Suppressor macrophage treated with lipopolysaccharide for 1 hour (primary cell): Measurements from ENCODE around the gene CNPY2.
"Not testable (repeated sequence)": the region's sequence is repeated elsewhere in the genome, so short reads cannot be mapped to it uniquely, and the experiment has no call there.

Experiments used
- DNase-seq, 3 donors: peaks; one replicate each; pipeline ENCODE4 v3.0.0-alpha.2; 2020 to 2022

Gene CNPY2

GRCh38 chr12:56297400-56297799, 18.4 kb downstream of the CNPY2 start:
- no peak for DNase-seq

- peak in 2 of 3 donors; percentile 17 to 26 for DNase-seq
Observed at GRCh38 chr12:56296295-56296694, 19.5 kb downstream of the CNPY2 start.

DNA sequence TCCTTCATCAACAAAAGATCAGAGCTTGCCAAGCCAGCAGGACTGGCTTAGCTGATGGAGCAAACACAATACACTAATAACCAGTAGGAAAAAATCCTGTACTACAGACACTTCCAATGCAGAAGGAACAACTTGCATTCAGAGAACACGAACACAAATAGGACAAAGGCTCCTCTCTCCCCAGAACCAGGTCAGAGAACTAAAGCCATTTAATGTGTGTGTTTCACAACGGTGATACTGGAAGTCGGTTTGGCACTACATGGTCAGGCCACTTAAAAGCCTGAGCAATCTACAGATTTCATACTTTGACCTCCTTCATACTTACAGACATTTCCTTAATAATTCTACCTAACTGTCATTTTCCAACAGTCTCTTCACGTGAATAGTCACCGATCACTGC, 22.0 kb downstream of the CNPY2 start:
- DNase-seq: no peak

DNA sequence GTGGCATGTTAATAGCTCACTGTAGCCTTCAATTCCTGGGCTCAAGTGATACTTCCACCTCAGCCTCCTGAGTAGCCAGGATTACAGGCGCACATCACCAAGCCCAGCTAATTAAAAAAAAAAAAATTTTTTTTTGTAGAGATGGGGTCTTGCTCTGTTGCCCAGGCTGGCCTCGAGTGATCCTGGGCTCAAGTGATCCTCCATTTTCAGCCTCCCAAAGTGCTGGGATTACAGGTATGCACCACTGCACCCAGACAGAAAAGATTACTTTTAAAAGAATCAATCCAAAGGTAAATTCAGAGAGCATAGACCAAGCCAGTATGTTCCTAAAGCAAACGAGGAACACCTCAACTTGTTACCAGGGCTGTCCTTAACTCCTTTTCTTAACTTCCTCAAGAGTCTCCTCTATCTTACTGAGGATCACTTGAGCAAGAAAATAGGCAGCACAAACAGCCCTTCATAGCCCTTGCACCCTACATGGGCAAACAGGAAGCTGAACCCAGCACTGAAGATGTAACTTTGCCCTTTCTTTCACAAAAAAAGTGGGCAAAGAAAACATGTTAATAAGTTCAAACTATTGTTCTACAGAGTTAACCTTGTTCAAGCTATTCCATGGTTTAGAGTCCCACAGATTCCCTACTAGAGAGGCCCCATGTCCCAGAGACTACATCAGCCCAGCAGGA, 26.9 kb downstream of the CNPY2 start:
- DNase-seq: peak in 1 of 3 donors; percentile 32

DNA sequence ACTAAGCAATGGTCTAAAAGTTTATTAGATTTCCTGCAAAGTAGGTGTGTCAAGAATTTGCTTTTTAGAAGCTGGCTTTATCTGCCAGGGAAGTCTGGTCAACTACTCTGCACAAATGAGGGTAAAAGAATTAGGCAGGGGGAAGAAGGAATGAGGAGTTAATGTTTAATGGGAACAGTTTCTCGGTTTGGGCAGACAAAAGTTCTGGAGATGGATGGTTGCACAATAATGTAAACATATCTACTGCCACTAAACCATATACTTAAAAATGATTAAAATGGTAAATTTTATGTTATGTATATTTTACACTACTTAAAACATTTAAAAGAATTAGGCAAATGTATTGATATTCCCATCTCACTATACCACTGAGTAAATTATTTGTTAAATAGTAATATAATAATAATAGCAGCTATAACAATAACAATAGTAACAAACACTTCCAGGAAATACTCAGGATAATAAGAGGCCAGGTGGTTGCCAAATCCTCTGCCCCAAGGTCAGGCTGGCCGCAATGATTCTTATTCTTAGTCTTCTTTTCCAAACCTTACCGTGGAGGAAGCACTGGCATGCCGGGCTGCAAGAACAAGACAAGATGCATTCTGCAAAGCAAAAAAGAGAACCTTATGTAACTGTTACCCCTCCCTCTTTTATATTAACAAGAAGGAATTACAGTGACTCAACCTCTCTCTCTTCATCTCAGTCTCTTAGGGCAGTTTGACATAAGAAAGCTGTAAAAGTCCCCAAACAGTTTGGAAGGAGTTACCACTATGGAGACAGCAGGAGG, 29.6 kb downstream of the CNPY2 start:
- DNase-seq: no peak

DNA sequence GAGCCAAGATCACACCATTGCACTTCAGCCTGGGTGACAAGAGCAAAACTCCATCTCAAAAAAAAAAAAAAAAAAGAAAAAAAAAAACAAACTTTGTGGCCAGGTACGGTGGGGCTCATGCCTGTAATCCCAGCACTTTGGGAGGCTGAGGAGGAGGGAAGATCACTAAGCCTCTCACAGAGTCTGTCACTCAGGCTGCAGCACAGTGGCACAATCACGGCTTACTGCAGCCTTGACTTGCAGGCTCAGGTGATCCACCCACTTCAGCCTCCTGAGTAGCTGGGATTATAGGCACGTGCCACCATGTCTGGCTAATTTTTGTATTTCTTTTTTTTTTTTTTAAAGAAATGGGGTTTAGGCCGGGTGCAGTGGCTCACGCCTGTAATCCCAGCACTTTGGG, 31.5 kb downstream of the CNPY2 start:
- DNase-seq: not testable (repeated sequence)

DNA sequence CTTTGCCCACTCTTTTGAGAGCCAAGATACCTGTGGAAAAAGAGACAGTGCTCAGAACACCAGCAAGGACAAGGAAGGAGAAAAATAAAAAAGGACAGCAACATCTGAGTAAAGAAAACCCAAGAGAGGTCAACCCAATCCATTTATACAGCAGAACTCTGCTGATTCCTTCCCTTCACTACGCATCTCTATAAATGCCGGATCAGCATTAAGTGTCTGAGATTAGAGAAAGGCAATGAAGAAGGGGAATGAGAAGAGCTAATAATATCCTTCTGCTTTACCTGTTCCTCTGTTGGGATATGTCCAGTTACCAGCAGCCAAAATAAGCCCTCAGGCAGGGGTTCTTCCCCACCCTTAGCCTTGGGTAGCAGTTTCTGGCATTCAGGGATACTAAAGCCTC, 33.2 kb downstream of the CNPY2 start:
- DNase-seq: no peak

DNA sequence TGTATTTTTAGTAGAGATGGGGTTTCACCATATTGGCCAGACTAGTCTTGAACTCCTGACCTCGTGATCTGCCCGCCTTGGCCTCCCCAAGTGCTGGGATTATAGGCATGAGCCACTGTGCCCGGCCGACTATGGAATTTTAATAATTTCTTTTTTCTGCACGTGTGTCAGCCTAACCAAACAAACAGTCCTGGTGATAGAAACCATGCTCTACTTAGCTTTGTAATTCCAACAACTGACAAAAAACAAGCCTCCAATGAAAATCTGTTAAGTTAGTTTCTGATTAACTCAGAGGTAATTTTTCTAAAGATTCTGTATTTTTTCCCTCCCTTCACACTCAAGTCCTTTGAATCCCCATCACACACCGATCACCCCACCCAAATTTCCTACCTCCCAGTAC, 33.8 kb downstream of the CNPY2 start:
- no peak for DNase-seq

GRCh38 chr12:56280849-56281248, 34.9 kb downstream of the CNPY2 start:
- no peak for DNase-seq

GRCh38 chr12:56278905-56279304, 36.9 kb downstream of the CNPY2 start:
- DNase-seq: no peak

DNA sequence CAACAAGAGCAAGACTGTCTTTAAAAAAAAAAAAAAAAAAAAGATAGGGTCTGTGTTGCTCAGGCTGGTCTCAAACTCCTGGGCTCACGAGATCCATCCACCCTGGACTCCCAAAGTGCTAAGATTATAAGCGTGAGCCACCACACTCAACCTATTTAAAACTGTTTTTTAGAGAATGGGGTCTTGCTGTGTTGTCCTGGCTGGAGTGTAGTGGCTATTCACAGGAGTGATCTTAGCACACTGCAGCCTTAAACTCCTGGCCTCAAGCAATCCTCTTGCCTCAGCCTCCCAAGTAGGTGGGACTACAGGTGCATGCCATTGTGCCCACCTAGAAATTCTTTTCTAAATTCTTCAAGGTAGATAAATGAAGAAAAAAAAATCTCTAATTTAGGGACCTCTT, 41.5 kb downstream of the CNPY2 start:
- no peak for DNase-seq

DNA sequence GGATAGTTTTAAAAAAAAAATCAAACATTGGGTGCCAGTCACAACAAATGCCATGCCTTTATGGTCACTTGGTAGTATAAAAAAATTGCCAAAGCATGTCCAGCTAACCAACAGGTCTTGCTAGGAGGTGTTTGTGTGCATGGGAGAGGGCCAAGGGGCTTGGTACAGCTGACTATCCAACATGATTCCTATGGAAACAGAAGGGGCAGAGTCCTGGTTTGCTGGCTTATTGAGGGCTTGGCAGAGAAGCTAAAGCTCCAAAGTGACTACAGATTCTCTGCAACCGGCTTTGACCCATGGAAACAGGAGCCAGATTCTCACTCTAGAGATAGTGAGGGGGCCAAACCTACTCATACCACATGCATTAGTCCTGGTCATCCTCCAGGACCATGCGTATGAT, 43.3 kb downstream of the CNPY2 start:
- DNase-seq: not testable (repeated sequence)

- peak in 2 of 3 donors; percentile 10 to 22 for DNase-seq
Observed at GRCh38 chr12:56271031-56271430, 44.8 kb downstream of the CNPY2 start.

DNA sequence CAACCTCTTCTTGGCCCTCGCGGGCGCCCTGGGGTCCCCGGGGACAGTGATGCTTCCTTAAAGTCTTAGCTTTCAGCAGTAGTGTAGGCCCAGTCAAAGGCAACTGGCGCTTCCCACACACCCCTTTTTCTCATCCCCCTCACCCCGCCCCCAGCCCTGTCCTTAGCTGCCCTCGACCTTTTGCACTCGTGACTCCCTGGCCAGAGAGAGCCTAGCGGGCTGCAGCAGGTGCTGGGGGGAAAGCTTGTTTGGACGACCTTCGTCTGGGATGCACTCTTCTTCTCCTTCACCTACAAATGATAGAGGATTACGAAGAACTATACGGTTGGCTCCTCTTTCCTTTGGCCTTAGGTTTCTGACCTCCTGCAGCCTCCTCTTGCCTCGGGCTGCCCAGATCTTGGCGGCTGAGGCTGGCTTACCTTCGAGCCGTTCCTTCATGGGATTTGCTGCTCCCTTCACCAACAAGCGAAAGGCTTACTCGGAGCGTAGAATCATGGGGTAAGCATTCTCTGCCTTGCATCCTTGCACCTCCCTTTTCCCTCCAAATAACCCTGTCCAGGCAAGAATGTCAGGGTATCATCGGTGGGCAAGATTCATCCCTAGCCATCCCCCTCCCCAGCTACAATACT, 48.2 kb downstream of the CNPY2 start:
- DNase-seq: no peak

DNA sequence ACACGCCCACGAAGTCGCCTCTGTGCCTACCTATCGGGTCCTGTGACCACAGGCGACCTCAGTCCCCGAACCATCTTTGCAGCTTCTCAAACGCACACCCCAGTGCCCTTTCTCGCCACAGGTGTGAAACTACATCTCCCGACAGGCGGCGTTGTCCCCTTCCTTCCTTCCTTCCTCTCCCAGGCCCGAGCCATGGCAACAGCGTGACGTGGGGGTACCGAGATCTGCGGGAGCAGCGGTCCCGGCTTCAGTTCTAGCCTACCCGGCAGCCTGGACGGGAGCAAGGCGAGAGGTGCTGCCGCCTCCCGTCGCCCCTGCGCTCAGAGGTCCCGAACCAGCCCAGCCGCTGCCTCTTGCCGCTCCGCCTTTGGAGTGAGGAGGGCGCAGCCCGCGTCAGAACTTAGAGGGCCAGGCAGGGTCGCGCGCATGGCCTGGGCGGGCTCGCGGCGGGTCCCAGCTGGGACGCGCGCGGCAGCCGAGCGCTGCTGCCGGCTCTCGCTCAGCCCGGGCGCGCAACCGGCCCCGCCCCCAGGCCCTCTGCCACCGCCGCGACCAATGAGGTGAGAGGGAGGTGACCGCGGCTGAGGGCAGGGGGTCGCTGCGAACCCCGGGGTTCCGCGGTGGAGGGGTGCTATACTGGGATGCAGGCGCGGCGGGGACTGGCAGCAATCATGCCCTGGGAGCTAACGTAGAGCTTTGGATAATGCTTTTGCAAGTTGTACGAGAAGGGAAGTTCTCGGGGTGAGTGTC, 48.9 kb downstream of the CNPY2 start, which contains the start of gene COQ10A:
Gene COQ10A, plus strand, starts transcription at position 250 of the 750 bp plus-strand sequence. Its CDS starts 177 bp downstream, at position 427.
- DNase-seq: peak; percentile 80 to 90 (median 84)

DNA sequence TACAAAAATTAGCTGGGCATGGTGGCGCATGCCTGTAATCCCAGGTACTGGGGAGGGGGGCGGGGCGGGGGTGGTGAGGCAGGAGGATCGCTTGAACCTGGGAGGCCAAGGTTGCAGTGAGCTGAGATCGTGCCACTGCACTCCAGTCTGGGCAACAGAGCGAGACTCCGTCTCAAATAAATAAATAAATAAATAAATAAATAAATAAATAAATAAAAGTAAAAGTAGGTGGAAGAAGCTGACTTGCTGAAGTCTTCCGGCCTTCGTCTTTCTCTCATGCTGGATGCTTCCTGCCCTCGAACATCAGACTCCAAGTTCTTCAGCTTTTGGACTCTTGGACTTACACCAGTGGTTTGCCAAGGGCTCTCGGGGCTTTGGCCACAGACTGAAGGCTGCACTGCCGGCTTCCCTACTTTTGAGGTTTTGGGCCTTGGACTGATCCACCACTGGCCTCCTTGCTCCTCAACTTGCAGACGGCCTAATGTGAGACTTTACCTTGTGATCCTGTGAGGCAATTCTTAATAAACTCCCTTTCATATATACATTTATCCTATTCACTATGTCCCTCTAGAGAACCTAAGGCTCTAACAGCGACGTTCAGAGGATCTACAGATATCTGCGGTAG, 49.6 kb downstream of the CNPY2 start:
- DNase-seq: not testable (repeated sequence)

DNA sequence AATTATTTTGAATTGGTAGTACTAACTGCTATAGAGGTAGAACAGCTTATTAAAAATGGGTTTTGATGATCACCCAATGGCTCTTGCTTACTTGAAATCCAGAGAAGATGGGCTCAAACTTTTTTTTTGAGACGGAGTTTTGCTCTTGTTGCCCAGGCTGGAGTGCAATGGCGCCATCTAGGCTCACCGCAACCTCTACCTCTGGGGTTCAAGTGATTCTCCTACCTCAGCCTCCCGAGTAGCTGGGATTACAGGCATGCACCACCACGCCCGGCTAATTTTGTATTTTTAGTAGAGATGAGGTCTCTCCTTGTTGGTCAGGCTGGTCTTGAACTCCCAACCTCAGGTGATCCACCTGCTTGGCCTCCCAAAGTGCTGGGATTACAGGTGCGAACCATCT, 52.8 kb downstream of the CNPY2 start:
- not testable (repeated sequence) for DNase-seq

GRCh38 chr12:56261503-56262232, 54.1 kb downstream of the CNPY2 start:
- peak in 1 of 3 donors; percentile 27 for DNase-seq

- DNase-seq: no peak
Observed at GRCh38 chr12:56260921-56261320, 54.9 kb downstream of the CNPY2 start.

DNA sequence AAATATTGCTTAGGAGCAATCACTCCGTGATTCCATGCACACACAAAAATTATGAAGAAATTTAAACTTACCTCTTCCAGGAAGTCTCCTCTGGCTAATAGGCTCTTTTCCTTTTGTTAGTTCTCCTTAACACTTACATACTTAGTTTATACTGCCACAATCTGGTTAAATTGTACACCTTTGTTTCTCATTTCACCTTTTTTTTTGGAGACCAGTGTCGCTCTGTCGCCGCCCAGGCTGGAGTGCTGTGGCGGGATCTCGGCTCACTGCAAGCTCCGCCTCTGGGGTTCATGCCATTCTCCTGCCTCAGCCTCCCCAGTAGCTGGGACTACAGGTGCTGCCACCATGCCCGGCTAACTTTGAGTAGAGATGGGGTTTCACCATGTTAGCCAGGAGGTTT, 55.4 kb downstream of the CNPY2 start:
- no peak for DNase-seq
